SK-N-MC (cell line): ENCODE measurements around the gene STX7.

ENCODE experiments used
- EZH2 ChIP-seq: fragments of 200-600 bp; sonication (generic); IDR thresholded peaks from one replicate; pipeline ENCODE4 v1.6.1; 2017; ENCODE audit warnings: antibody characterized with exemption
- FOXP2 ChIP-seq: optimal IDR thresholded peaks from 2 replicates; pipeline ENCODE3; 2011; ENCODE audit warnings: mild to moderate bottlenecking, moderate library complexity; ENCODE audit not compliant: insufficient read depth; ENCODE audit errors: extremely low read length, control extremely low read depth
- POLR2AphosphoS5 ChIP-seq: IDR thresholded peaks from 2 replicates; pipeline ENCODE4 v1.6.1; 2012; ENCODE audit warnings: mild to moderate bottlenecking, low read depth, low read length, borderline replicate concordance

GRCh38 chr6:132479131-132479530 is 33.8 kb downstream of the STX7 start:
- TF ChIP-seq EZH2, result no peak
- no peak for TF ChIP-seq POLR2AphosphoS5
- no peak for TF ChIP-seq FOXP2
